ENCODE measurements around the gene ERICH2. TPM values are rescaled to one million over a fixed set of nuclear protein-coding genes. Genes with fewer than 3 reads are reported as not detected.

The ERICH2 gene
- total RNA-seq, 1 donor from 2014 or later = 1.7 TPM

DNA sequence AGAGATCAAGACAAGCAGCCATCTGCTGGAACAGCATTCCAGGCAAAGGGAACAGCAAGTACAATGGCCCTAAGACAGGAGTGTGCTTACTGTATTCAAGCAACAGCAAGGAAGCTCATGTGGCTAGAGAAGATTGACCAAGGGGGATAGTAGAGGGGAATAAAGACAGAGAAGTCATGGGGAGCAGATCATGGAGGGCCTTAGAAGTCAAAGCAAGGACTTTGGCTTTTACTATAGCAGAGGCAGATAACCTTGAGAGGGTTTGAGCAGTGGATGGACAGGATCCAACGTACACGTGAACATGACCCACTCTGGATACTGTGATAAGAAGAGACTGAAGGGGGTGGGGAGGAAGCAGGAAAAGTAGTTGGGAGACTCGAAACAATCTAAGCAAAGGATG is 28.2 kb upstream of the ERICH2 start:
- DNase-seq (ENCODE audit: low read depth) = no peak
- Histone ChIP-seq H4K20me1 (ENCODE audit: insufficient read depth, low read length) (no peaks in the 10 kb centered on the region), H3K9me3 (ENCODE audit: insufficient read depth, low read depth, low read length) (no peaks in the 10 kb centered on the region), H3K4me1 (ENCODE audit: insufficient read depth, low read length) (peaks cover 11% of the 10 kb centered on the region), H3K36me3 (ENCODE audit: insufficient read depth, low read length) (no peaks in the 10 kb centered on the region), H3K79me2 (ENCODE audit: insufficient read depth, low read length) (no peaks in the 10 kb centered on the region), H3K27ac (ENCODE audit: low read depth, low read length) (no peak overlapping the region), H3K27me3 (ENCODE audit: insufficient read depth, low read length) (peaks cover 4% of the 10 kb centered on the region), H3K9ac (ENCODE audit: low read length) (no peak overlapping the region), H2AFZ (ENCODE audit: low read depth, low read length) (no peak overlapping the region), H3K4me2 (ENCODE audit: low read length) (no peak overlapping the region), H3K4me3 (ENCODE audit: insufficient read depth, low read depth, low read length) (no peak overlapping the region)
- Mint-ChIP-seq H3K27me3 (ENCODE audit: low read depth, unreplicated experiment) (peaks cover 6% of the 10 kb centered on the region), H3K27ac (ENCODE audit: unreplicated experiment) (no peak overlapping the region), H3K4me1 (ENCODE audit: low read depth, unreplicated experiment) (peaks cover 9% of the 10 kb centered on the region), H3K36me3 (ENCODE audit: low read depth, unreplicated experiment) (no peaks in the 10 kb centered on the region), H3K9me3 (ENCODE audit: unreplicated experiment) (no peaks in the 10 kb centered on the region), H3K4me3 (ENCODE audit: unreplicated experiment) (no peak overlapping the region)
- FAIRE-seq = no peak
- TF ChIP-seq EZH2 (IDR thresholded peaks at IDR 0.05; ENCODE audit: insufficient read depth, low read length) = no peak

DNA sequence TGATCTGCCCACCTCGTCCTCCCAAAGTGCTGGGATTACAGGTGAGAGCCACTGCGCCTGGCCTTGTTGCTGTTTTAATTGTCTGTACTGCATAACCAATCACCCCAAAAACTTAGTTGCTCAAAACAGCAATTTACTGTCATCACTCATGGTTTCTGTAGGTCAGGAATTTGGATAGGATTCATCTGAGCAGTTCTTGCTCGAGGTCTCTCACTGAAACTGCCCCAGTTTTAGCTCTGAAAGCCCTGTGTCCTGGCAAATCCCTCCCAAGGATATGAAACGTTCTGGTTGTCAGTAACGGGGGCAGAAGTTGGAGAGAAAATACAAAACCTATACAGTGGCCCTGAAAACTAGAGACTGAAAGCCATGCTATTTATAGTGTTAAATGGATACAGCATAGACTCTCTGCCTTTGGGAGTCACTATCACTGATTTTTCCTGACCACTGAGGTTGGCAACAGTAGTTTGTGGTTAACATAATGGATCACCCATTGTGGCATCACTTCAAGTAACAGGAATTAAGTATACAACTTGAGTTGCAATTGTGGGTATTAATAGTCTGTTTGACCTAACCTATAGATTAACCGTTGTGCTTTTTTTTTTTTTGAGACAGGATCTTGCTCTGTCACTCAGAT is 27.2 kb upstream of the ERICH2 start:
- FAIRE-seq = no peak
- Histone ChIP-seq H4K20me1 (ENCODE audit: insufficient read depth, low read length) (no peaks in the 10 kb centered on the region), H2AFZ (ENCODE audit: low read depth, low read length) (no peak overlapping the region), H3K27ac (ENCODE audit: low read depth, low read length) (no peak overlapping the region), H3K9ac (ENCODE audit: low read length) (no peak overlapping the region), H3K4me2 (ENCODE audit: low read length) (peak overlapping the region; percentile 25), H3K36me3 (ENCODE audit: insufficient read depth, low read length) (no peaks in the 10 kb centered on the region), H3K27me3 (ENCODE audit: insufficient read depth, low read length) (peaks cover 4% of the 10 kb centered on the region), H3K79me2 (ENCODE audit: insufficient read depth, low read length) (no peaks in the 10 kb centered on the region), H3K4me3 (ENCODE audit: insufficient read depth, low read depth, low read length) (no peak overlapping the region), H3K9me3 (ENCODE audit: insufficient read depth, low read depth, low read length) (no peaks in the 10 kb centered on the region), H3K4me1 (ENCODE audit: insufficient read depth, low read length) (peaks cover 11% of the 10 kb centered on the region)
- peak; percentile 49 for DNase-seq (ENCODE audit: low read depth)
- no peak overlapping the region for H3K27ac Mint-ChIP-seq (ENCODE audit: unreplicated experiment)
- no peak for TF ChIP-seq EZH2 (IDR thresholded peaks at IDR 0.05; ENCODE audit: insufficient read depth, low read length)
- TF ChIP-seq, protein P1, sequence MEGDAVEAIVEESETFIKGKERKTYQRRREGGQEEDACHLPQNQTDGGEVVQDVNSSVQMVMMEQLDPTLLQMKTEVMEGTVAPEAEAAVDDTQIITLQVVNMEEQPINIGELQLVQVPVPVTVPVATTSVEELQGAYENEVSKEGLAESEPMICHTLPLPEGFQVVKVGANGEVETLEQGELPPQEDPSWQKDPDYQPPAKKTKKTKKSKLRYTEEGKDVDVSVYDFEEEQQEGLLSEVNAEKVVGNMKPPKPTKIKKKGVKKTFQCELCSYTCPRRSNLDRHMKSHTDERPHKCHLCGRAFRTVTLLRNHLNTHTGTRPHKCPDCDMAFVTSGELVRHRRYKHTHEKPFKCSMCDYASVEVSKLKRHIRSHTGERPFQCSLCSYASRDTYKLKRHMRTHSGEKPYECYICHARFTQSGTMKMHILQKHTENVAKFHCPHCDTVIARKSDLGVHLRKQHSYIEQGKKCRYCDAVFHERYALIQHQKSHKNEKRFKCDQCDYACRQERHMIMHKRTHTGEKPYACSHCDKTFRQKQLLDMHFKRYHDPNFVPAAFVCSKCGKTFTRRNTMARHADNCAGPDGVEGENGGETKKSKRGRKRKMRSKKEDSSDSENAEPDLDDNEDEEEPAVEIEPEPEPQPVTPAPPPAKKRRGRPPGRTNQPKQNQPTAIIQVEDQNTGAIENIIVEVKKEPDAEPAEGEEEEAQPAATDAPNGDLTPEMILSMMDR (IDR thresholded peaks at IDR 0.05; ENCODE audit: insufficient read depth, low read depth, low read length) = no peak
- no peak overlapping the region for H3K4me3 Mint-ChIP-seq (ENCODE audit: unreplicated experiment)
- no peaks in the 10 kb centered on the region for H3K36me3 Mint-ChIP-seq (ENCODE audit: low read depth, unreplicated experiment)
- H3K9me3 Mint-ChIP-seq (ENCODE audit: unreplicated experiment) = no peaks in the 10 kb centered on the region
- peaks cover 9% of the 10 kb centered on the region for H3K4me1 Mint-ChIP-seq (ENCODE audit: low read depth, unreplicated experiment)
- H3K27me3 Mint-ChIP-seq (ENCODE audit: low read depth, unreplicated experiment) = peaks cover 6% of the 10 kb centered on the region

DNA sequence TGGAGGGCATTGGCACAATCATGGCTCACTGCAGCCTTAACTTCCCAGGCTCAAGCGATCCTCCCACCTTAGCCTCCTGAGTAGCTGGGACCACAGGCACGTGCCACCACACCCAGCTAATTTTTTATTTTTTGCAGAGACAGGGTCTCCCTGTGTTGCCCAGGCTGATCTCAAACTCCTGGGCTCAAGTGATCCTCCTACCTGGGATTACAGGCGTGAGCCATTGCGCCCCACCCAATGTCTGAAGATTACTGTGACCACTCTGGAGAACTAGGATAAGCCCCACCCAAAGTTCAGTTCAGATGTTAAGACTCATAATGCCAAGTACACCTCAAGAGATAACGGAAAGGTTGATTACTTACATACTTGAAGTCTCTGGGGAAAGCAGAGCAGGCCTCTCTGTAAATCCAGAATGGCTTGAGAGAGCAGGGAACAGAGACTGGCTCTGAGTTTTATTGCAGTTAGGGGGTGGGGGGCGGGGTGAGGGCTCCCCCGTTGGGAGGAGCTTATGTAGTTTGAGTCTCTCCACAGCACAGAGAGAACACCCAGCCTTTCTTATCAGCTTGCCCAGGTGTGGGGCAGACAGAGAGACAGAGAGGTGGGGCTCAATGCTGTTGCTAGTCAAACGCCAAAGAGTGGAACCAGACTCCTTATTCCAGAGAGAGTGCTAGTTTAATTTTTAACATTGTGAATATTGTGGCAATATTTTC is 26.5 kb upstream of the ERICH2 start:
- Mint-ChIP-seq H3K36me3 (ENCODE audit: low read depth, unreplicated experiment) (no peaks in the 10 kb centered on the region), H3K9me3 (ENCODE audit: unreplicated experiment) (no peaks in the 10 kb centered on the region), H3K4me3 (ENCODE audit: unreplicated experiment) (no peak overlapping the region), H3K27me3 (ENCODE audit: low read depth, unreplicated experiment) (peaks cover 6% of the 10 kb centered on the region), H3K27ac (ENCODE audit: unreplicated experiment) (no peak overlapping the region), H3K4me1 (ENCODE audit: low read depth, unreplicated experiment) (peaks cover 7% of the 10 kb centered on the region)
- Histone ChIP-seq H3K9me3 (ENCODE audit: insufficient read depth, low read depth, low read length) (no peaks in the 10 kb centered on the region), H3K4me1 (ENCODE audit: insufficient read depth, low read length) (peaks cover 10% of the 10 kb centered on the region), H3K4me3 (ENCODE audit: insufficient read depth, low read depth, low read length) (no peak overlapping the region), H3K27ac (ENCODE audit: low read depth, low read length) (no peak overlapping the region), H2AFZ (ENCODE audit: low read depth, low read length) (no peak overlapping the region), H3K27me3 (ENCODE audit: insufficient read depth, low read length) (peaks cover 4% of the 10 kb centered on the region), H4K20me1 (ENCODE audit: insufficient read depth, low read length) (no peaks in the 10 kb centered on the region), H3K9ac (ENCODE audit: low read length) (no peak overlapping the region), H3K79me2 (ENCODE audit: insufficient read depth, low read length) (no peaks in the 10 kb centered on the region), H3K4me2 (ENCODE audit: low read length) (no peak overlapping the region), H3K36me3 (ENCODE audit: insufficient read depth, low read length) (no peaks in the 10 kb centered on the region)
- TF ChIP-seq, protein P1 (IDR thresholded peaks at IDR 0.05; ENCODE audit: insufficient read depth, low read depth, low read length) = no peak
- no peak for TF ChIP-seq EZH2 (IDR thresholded peaks at IDR 0.05; ENCODE audit: insufficient read depth, low read length)
- no peak for FAIRE-seq
- no peak for DNase-seq (ENCODE audit: low read depth)

Data from astrocyte (in vitro differentiated cells and primary cell).